ENCODE data around the gene SELENOV.

SELENOV gene

GRCh38 chr19:39479916-39480315, 35.0 kb upstream of the SELENOV start:
- H3K14ac ChIP-seq (ENCODE audit: low read length in 2 of 2), result no peak overlapping the region
- H3K23ac ChIP-seq (ENCODE audit: low read length in 2 of 2), result no peak overlapping the region
- no peak for DNase-seq
- no peak overlapping the region for H2AK5ac ChIP-seq (ENCODE audit: low read length, severe bottlenecking)
- H3K9ac ChIP-seq (ENCODE audit: low read length), result peak overlapping the region; percentile 99
- H4K91ac ChIP-seq (ENCODE audit: low read length), result no peak overlapping the region
- H2BK12ac ChIP-seq (ENCODE audit: low read length in 2 of 2), result no peak overlapping the region
- no peak overlapping the region for H3K18ac ChIP-seq (ENCODE audit: low read depth in 1 of 2, low read length in 2 of 2)
- no peak overlapping the region for H2AFZ ChIP-seq (ENCODE audit: low read depth, low read length)
- H3K79me1 ChIP-seq (replicated peaks; ENCODE audit: low read length, poor library complexity, severe bottlenecking), result peaks cover 22% of the 10 kb centered on the region
- no peaks in the 10 kb centered on the region for H3K27me3 ChIP-seq (ENCODE audit: control insufficient read depth in 1 of 2, insufficient read depth in 1 of 2, low read length in 2 of 2)
- no peak overlapping the region for H3K27ac ChIP-seq (ENCODE audit: low read length, poor library complexity, severe bottlenecking)
- H2BK5ac ChIP-seq (ENCODE audit: low read depth, low read length, poor library complexity, severe bottlenecking), result no peak overlapping the region
- H3K4me3 ChIP-seq (ENCODE audit: insufficient read depth in 1 of 2, low read depth in 1 of 2, low read length in 2 of 2), result peak overlapping the region in 1 of 2 experiments; percentile 99
- H3K4me2 ChIP-seq (ENCODE audit: low read length, poor library complexity, severe bottlenecking), result no peak overlapping the region
- H4K8ac ChIP-seq (ENCODE audit: low read length), result no peak overlapping the region
- no peaks in the 10 kb centered on the region for H3K9me3 ChIP-seq (ENCODE audit: control insufficient read depth, low read length)
- H3K4ac ChIP-seq (ENCODE audit: low read depth in 1 of 2, low read length in 2 of 2), result peak overlapping the region in 1 of 2 experiments; percentile 55
- H2BK15ac ChIP-seq (ENCODE audit: low read depth, poor library complexity, severe bottlenecking), result no peak overlapping the region
- peaks cover 12% of the 10 kb centered on the region for H3K4me1 ChIP-seq (ENCODE audit: control insufficient read depth, insufficient read depth, low read depth, low read length)
- H2BK120ac ChIP-seq (ENCODE audit: low read depth, low read length), result no peak overlapping the region
- WGBS, result 82% methylated on average over 9 of the region's 10 CpGs
- H3K36me3 ChIP-seq (ENCODE audit: control insufficient read depth in 1 of 2, insufficient read depth in 2 of 2, low read depth in 1 of 2, low read length in 2 of 2), result peaks cover 30 to 36% of the 10 kb centered on the region in 2 experiments

- H3K79me1 ChIP-seq (replicated peaks; ENCODE audit: low read length, poor library complexity, severe bottlenecking), result peaks cover 23% of the 10 kb centered on the region
- H4K8ac ChIP-seq (ENCODE audit: low read length), result peak within 1 kb of the TSS; percentile 94
- no peak within 1 kb of the TSS for H2AK5ac ChIP-seq (ENCODE audit: low read length, severe bottlenecking)
- peak within 1 kb of the TSS; percentile 84 for H3K4me2 ChIP-seq (ENCODE audit: low read length, poor library complexity, severe bottlenecking)
- H2BK12ac ChIP-seq (ENCODE audit: low read length in 2 of 2), result no peak within 1 kb of the TSS
- H3K4me1 ChIP-seq (ENCODE audit: control insufficient read depth, insufficient read depth, low read depth, low read length), result peaks cover 12% of the 10 kb centered on the region
- peak within 1 kb of the TSS; percentile 93 for H2AFZ ChIP-seq (ENCODE audit: low read depth, low read length)
- H3K4ac ChIP-seq (ENCODE audit: low read depth in 1 of 2, low read length in 2 of 2), result peak within 1 kb of the TSS; percentile 62 to 96
- H2BK5ac ChIP-seq (ENCODE audit: low read depth, low read length, poor library complexity, severe bottlenecking), result peak within 1 kb of the TSS; percentile 15
- peak within 1 kb of the TSS; percentile 35 for H2BK120ac ChIP-seq (ENCODE audit: low read depth, low read length)
- peak within 1 kb of the TSS; percentile 61 for H3K27ac ChIP-seq (ENCODE audit: low read length, poor library complexity, severe bottlenecking)
- H4K91ac ChIP-seq (ENCODE audit: low read length), result peak within 1 kb of the TSS; percentile 70
- DNase-seq, result peak; percentile 96
- H3K9me3 ChIP-seq (ENCODE audit: control insufficient read depth, low read length), result no peaks in the 10 kb centered on the region
- no peak within 1 kb of the TSS for H2BK15ac ChIP-seq (ENCODE audit: low read depth, poor library complexity, severe bottlenecking)
- WGBS, result 2% methylated on average over 60 of the region's 62 CpGs
- no peak within 1 kb of the TSS for H3K23ac ChIP-seq (ENCODE audit: low read length in 2 of 2)
- peaks cover 28 to 40% of the 10 kb centered on the region in 2 experiments for H3K36me3 ChIP-seq (ENCODE audit: control insufficient read depth in 1 of 2, insufficient read depth in 2 of 2, low read depth in 1 of 2, low read length in 2 of 2)
- peak within 1 kb of the TSS; percentile 99 for H3K9ac ChIP-seq (ENCODE audit: low read length)
- H3K4me3 ChIP-seq (ENCODE audit: insufficient read depth in 1 of 2, low read depth in 1 of 2, low read length in 2 of 2), result peak within 1 kb of the TSS; percentile 84 to 99
- H3K18ac ChIP-seq (ENCODE audit: low read depth in 1 of 2, low read length in 2 of 2), result peak within 1 kb of the TSS; percentile 91 to 98
- H3K27me3 ChIP-seq (ENCODE audit: control insufficient read depth in 1 of 2, insufficient read depth in 1 of 2, low read length in 2 of 2), result no peaks in the 10 kb centered on the region
- H3K14ac ChIP-seq (ENCODE audit: low read length in 2 of 2), result no peak within 1 kb of the TSS
These were observed 34.4 kb upstream of the SELENOV start, which contains the start of gene TIMM50 for GRCh38 chr19:39480337-39481228. Gene TIMM50, plus strand, starts transcription at chr19:39480838. Its CDS starts 16 bp downstream, at chr19:39480854.

GRCh38 chr19:39481229-39481545, 33.8 kb upstream of the SELENOV start:
- H3K9ac ChIP-seq (ENCODE audit: low read length), result peak overlapping the region; percentile 99
- peak overlapping the region; percentile 35 for H2BK120ac ChIP-seq (ENCODE audit: low read depth, low read length)
- H3K27me3 ChIP-seq (ENCODE audit: control insufficient read depth in 1 of 2, insufficient read depth in 1 of 2, low read length in 2 of 2), result no peaks in the 10 kb centered on the region
- no peak overlapping the region for H2AK5ac ChIP-seq (ENCODE audit: low read length, severe bottlenecking)
- H3K4me2 ChIP-seq (ENCODE audit: low read length, poor library complexity, severe bottlenecking), result peak overlapping the region; percentile 78
- peak overlapping the region in 1 of 2 experiments; percentile 96 for H3K4ac ChIP-seq (ENCODE audit: low read depth in 1 of 2, low read length in 2 of 2)
- H4K91ac ChIP-seq (ENCODE audit: low read length), result peak overlapping the region; percentile 70
- DNase-seq, result peak; percentile 22
- no peak overlapping the region for H3K27ac ChIP-seq (ENCODE audit: low read length, poor library complexity, severe bottlenecking)
- H3K4me3 ChIP-seq (ENCODE audit: insufficient read depth in 1 of 2, low read depth in 1 of 2, low read length in 2 of 2), result peak overlapping the region; percentile 84 to 99
- no peak overlapping the region for H3K23ac ChIP-seq (ENCODE audit: low read length in 2 of 2)
- peaks cover 27% of the 10 kb centered on the region for H3K79me1 ChIP-seq (replicated peaks; ENCODE audit: low read length, poor library complexity, severe bottlenecking)
- no peak overlapping the region for H2BK12ac ChIP-seq (ENCODE audit: low read length in 2 of 2)
- no peaks in the 10 kb centered on the region for H3K9me3 ChIP-seq (ENCODE audit: control insufficient read depth, low read length)
- H2BK15ac ChIP-seq (ENCODE audit: low read depth, poor library complexity, severe bottlenecking), result no peak overlapping the region
- peak overlapping the region in 1 of 2 experiments; percentile 98 for H3K18ac ChIP-seq (ENCODE audit: low read depth in 1 of 2, low read length in 2 of 2)
- H3K36me3 ChIP-seq (ENCODE audit: control insufficient read depth in 1 of 2, insufficient read depth in 2 of 2, low read depth in 1 of 2, low read length in 2 of 2), result peaks cover 28 to 40% of the 10 kb centered on the region in 2 experiments
- H3K14ac ChIP-seq (ENCODE audit: low read length in 2 of 2), result no peak overlapping the region
- 2% methylated on average over 12 of the region's 12 CpGs for WGBS
- H2AFZ ChIP-seq (ENCODE audit: low read depth, low read length), result no peak overlapping the region
- no peak overlapping the region for H4K8ac ChIP-seq (ENCODE audit: low read length)
- peaks cover 12% of the 10 kb centered on the region for H3K4me1 ChIP-seq (ENCODE audit: control insufficient read depth, insufficient read depth, low read depth, low read length)
- no peak overlapping the region for H2BK5ac ChIP-seq (ENCODE audit: low read depth, low read length, poor library complexity, severe bottlenecking)

- no peak for DNase-seq
These were observed 33.3 kb upstream of the SELENOV start for GRCh38 chr19:39481676-39482075.

More at GRCh38 chr19:39481676-39482075, 33.3 kb upstream of the SELENOV start:
- H3K23ac ChIP-seq (ENCODE audit: low read length in 2 of 2), result no peak overlapping the region
- no peaks in the 10 kb centered on the region for H3K9me3 ChIP-seq (ENCODE audit: control insufficient read depth, low read length)
- H2AK5ac ChIP-seq (ENCODE audit: low read length, severe bottlenecking), result no peak overlapping the region
- peak overlapping the region; percentile 99 for H3K9ac ChIP-seq (ENCODE audit: low read length)
- no peak overlapping the region for H3K18ac ChIP-seq (ENCODE audit: low read depth in 1 of 2, low read length in 2 of 2)
- H2BK120ac ChIP-seq (ENCODE audit: low read depth, low read length), result no peak overlapping the region
- H3K4me1 ChIP-seq (ENCODE audit: control insufficient read depth, insufficient read depth, low read depth, low read length), result peaks cover 12% of the 10 kb centered on the region
- H3K14ac ChIP-seq (ENCODE audit: low read length in 2 of 2), result no peak overlapping the region
- peaks cover 29 to 40% of the 10 kb centered on the region in 2 experiments for H3K36me3 ChIP-seq (ENCODE audit: control insufficient read depth in 1 of 2, insufficient read depth in 2 of 2, low read depth in 1 of 2, low read length in 2 of 2)
- 78% methylated on average over 11 of the region's 11 CpGs for WGBS
- peak overlapping the region; percentile 84 to 99 for H3K4me3 ChIP-seq (ENCODE audit: insufficient read depth in 1 of 2, low read depth in 1 of 2, low read length in 2 of 2)
- no peak overlapping the region for H3K4ac ChIP-seq (ENCODE audit: low read depth in 1 of 2, low read length in 2 of 2)
- no peak overlapping the region for H2BK5ac ChIP-seq (ENCODE audit: low read depth, low read length, poor library complexity, severe bottlenecking)
- no peak overlapping the region for H2BK15ac ChIP-seq (ENCODE audit: low read depth, poor library complexity, severe bottlenecking)
- H4K91ac ChIP-seq (ENCODE audit: low read length), result no peak overlapping the region
- no peak overlapping the region for H4K8ac ChIP-seq (ENCODE audit: low read length)
- H3K4me2 ChIP-seq (ENCODE audit: low read length, poor library complexity, severe bottlenecking), result peak overlapping the region; percentile 78
- H2AFZ ChIP-seq (ENCODE audit: low read depth, low read length), result no peak overlapping the region
- H2BK12ac ChIP-seq (ENCODE audit: low read length in 2 of 2), result no peak overlapping the region
- H3K27me3 ChIP-seq (ENCODE audit: control insufficient read depth in 1 of 2, insufficient read depth in 1 of 2, low read length in 2 of 2), result no peaks in the 10 kb centered on the region
- H3K79me1 ChIP-seq (replicated peaks; ENCODE audit: low read length, poor library complexity, severe bottlenecking), result peaks cover 30% of the 10 kb centered on the region
- no peak overlapping the region for H3K27ac ChIP-seq (ENCODE audit: low read length, poor library complexity, severe bottlenecking)
